ENCODE data around the gene ODR4. TPM values are rescaled to one million over a fixed set of nuclear protein-coding genes. Genes with fewer than 3 reads are reported as not detected.

Gene ODR4
- 13.8 and 24.2 TPM in 2 replicates for total RNA-seq

DNA sequence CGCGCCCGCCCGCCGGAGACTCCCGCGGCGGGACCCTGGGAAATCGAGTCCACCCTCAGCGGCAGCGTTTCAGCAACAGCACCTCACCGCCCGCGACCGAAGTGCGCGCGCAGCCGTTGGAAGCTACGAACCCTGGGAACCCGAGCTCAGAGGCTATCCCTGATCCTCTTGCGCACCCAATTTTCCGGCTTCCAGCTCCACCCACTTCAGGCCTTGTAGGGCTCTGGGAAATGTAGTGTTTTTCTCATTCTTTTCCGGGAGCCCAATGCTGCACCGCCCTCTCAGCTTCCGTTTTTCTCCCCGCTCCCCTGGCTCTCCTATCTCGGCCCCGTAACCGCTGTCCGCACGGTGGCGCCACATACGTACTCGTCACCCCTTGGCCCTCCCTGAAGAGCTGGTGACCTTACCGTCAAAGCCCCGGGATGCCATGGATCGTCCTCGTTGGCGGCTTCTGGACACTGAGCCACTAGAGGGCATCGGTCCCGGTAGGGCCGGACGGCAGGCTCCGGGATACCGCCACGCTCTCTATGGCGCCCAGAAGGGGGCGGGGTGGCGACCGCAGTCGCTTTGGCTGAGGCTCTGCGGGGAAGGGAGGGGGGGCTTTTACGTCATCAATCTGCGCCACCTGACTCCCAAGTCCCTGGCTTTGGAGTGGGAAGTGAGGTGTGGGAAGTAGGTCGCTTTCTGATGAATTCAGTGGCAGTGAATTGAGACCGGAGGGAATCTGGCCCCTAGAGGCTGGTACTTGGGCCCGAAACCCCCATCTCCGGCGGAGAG is at the start of gene ODR4, which contains the start of gene TPR:
ODR4 (plus strand) TSS at position 687 of the 777 bp plus-strand sequence. CDS start 3,948 bp downstream, outside the sequence.
TPR (minus strand) TSS at position 102 of the 777 bp plus-strand sequence. CDS start 225 bp downstream, outside the sequence.
- Histone ChIP-seq H3K27ac (ENCODE audit: low read depth, low read length) (peak within 1 kb of the TSS; percentile 99), H3K4me2 (ENCODE audit: insufficient read depth, low read length) (peak within 1 kb of the TSS; percentile 83), H4K20me1 (ENCODE audit: insufficient read depth, low read length) (peaks cover 6% of the 10 kb centered on the region), H3K79me2 (ENCODE audit: insufficient read depth, low read length) (peaks cover 76% of the 10 kb centered on the region), H2AFZ (ENCODE audit: low read length) (peak within 1 kb of the TSS; percentile 91), H3K27me3 (ENCODE audit: insufficient read depth, low read length) (no peaks in the 10 kb centered on the region), H3K4me3 (ENCODE audit: insufficient read depth, low read length) (peak within 1 kb of the TSS; percentile 89), H3K4me1 (ENCODE audit: insufficient read depth, low read length) (peaks cover 17% of the 10 kb centered on the region), H3K9me3 (ENCODE audit: low read depth, low read length) (no peaks in the 10 kb centered on the region), H3K36me3 (ENCODE audit: insufficient read depth, low read length) (peaks cover 29% of the 10 kb centered on the region)
- DNase-seq (ENCODE audit: insufficient read length, low spot score, missing footprints) = peak; percentile 95
- TF ChIP-seq, protein P1, sequence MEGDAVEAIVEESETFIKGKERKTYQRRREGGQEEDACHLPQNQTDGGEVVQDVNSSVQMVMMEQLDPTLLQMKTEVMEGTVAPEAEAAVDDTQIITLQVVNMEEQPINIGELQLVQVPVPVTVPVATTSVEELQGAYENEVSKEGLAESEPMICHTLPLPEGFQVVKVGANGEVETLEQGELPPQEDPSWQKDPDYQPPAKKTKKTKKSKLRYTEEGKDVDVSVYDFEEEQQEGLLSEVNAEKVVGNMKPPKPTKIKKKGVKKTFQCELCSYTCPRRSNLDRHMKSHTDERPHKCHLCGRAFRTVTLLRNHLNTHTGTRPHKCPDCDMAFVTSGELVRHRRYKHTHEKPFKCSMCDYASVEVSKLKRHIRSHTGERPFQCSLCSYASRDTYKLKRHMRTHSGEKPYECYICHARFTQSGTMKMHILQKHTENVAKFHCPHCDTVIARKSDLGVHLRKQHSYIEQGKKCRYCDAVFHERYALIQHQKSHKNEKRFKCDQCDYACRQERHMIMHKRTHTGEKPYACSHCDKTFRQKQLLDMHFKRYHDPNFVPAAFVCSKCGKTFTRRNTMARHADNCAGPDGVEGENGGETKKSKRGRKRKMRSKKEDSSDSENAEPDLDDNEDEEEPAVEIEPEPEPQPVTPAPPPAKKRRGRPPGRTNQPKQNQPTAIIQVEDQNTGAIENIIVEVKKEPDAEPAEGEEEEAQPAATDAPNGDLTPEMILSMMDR (IDR thresholded peaks at IDR 0.05; ENCODE audit: extremely low read depth, low read depth, low read length) = peak; percentile 97

DNA sequence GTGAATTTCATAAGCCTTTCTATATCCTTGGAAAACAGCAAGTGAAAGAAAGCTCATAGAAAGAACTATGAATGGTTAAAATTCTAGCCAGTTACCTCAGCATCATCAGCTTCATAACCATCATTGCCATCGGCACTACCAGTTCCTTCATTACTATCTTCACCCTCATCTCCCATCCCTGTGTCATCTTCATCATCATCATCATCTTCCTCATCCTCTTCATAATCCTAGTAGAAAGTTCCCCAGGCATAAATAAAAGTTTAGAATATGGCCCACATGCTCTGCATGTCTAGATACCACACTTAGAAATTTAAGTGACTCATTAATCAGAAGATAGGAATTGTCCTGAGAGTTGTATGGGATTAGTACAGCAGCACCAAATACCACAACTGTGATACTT is 49.6 kb upstream of the ODR4 start:
- H2AFZ ChIP-seq (ENCODE audit: low read length) = no peak overlapping the region
- no peak overlapping the region for H3K4me2 ChIP-seq (ENCODE audit: insufficient read depth, low read length)
- H3K79me2 ChIP-seq (ENCODE audit: insufficient read depth, low read length) = no peaks in the 10 kb centered on the region
- H3K27me3 ChIP-seq (ENCODE audit: insufficient read depth, low read length) = no peaks in the 10 kb centered on the region
- DNase-seq (ENCODE audit: insufficient read length, low spot score, missing footprints) = no peak
- H3K27ac ChIP-seq (ENCODE audit: low read depth, low read length) = no peak overlapping the region
- H3K36me3 ChIP-seq (ENCODE audit: insufficient read depth, low read length) = peaks cover 71% of the 10 kb centered on the region
- no peaks in the 10 kb centered on the region for H3K9me3 ChIP-seq (ENCODE audit: low read depth, low read length)
- H4K20me1 ChIP-seq (ENCODE audit: insufficient read depth, low read length) = no peaks in the 10 kb centered on the region
- TF ChIP-seq, protein P1 (IDR thresholded peaks at IDR 0.05; ENCODE audit: extremely low read depth, low read depth, low read length) = no peak
- H3K4me3 ChIP-seq (ENCODE audit: insufficient read depth, low read length) = no peak overlapping the region
- H3K4me1 ChIP-seq (ENCODE audit: insufficient read depth, low read length) = no peaks in the 10 kb centered on the region

DNA sequence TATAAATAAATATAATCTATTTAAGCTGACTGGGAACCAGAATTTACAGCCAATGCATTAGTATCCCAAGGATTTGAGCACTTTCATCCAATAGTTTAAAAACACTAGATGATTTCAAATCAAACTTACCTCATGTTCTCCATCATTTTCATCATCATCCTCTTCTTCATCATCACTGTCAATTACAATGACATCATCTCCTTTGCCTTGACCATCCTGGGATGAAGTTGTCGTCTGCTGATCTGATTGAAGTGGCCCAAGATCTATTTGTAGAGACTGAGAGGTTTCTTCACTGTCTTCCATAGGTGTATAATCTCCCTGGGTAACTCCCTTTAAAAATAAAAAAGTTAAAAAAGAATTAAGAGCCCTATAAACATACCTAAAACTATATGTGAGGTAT is 48.3 kb upstream of the ODR4 start:
- no peak overlapping the region for H3K4me3 ChIP-seq (ENCODE audit: insufficient read depth, low read length)
- no peaks in the 10 kb centered on the region for H4K20me1 ChIP-seq (ENCODE audit: insufficient read depth, low read length)
- H3K79me2 ChIP-seq (ENCODE audit: insufficient read depth, low read length) = no peaks in the 10 kb centered on the region
- H3K27me3 ChIP-seq (ENCODE audit: insufficient read depth, low read length) = no peaks in the 10 kb centered on the region
- H3K4me1 ChIP-seq (ENCODE audit: insufficient read depth, low read length) = no peaks in the 10 kb centered on the region
- no peak overlapping the region for H3K4me2 ChIP-seq (ENCODE audit: insufficient read depth, low read length)
- peaks cover 68% of the 10 kb centered on the region for H3K36me3 ChIP-seq (ENCODE audit: insufficient read depth, low read length)
- no peak overlapping the region for H3K27ac ChIP-seq (ENCODE audit: low read depth, low read length)
- TF ChIP-seq, protein P1 (IDR thresholded peaks at IDR 0.05; ENCODE audit: extremely low read depth, low read depth, low read length) = no peak
- no peaks in the 10 kb centered on the region for H3K9me3 ChIP-seq (ENCODE audit: low read depth, low read length)
- DNase-seq (ENCODE audit: insufficient read length, low spot score, missing footprints) = no peak
- no peak overlapping the region for H2AFZ ChIP-seq (ENCODE audit: low read length)

DNA sequence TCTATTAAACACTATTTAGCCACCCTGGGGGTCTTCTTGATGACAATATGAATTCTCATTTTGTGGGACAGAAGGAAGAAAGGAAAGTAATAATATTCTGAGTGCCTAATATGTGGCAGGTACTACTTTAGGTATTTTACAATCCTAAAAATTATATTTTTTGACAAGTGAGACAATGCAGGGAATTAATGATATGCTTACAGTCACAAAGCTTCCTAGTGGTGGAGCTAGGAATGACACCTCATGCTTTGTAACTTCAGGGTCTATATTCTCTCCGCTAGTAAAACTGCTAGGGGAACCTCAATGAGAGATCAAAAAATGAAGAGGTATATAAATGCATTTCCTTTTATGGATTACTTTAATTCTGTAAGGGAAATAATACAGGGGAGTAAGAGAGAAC is 44.9 kb upstream of the ODR4 start:
- H3K27ac ChIP-seq (ENCODE audit: low read depth, low read length) = no peak overlapping the region
- no peaks in the 10 kb centered on the region for H3K9me3 ChIP-seq (ENCODE audit: low read depth, low read length)
- no peaks in the 10 kb centered on the region for H3K27me3 ChIP-seq (ENCODE audit: insufficient read depth, low read length)
- H3K4me2 ChIP-seq (ENCODE audit: insufficient read depth, low read length) = no peak overlapping the region
- DNase-seq (ENCODE audit: insufficient read length, low spot score, missing footprints) = no peak
- TF ChIP-seq, protein P1 (IDR thresholded peaks at IDR 0.05; ENCODE audit: extremely low read depth, low read depth, low read length) = peak; percentile 44
- no peak overlapping the region for H2AFZ ChIP-seq (ENCODE audit: low read length)
- H3K79me2 ChIP-seq (ENCODE audit: insufficient read depth, low read length) = no peaks in the 10 kb centered on the region
- no peaks in the 10 kb centered on the region for H4K20me1 ChIP-seq (ENCODE audit: insufficient read depth, low read length)
- H3K4me3 ChIP-seq (ENCODE audit: insufficient read depth, low read length) = no peak overlapping the region
- no peaks in the 10 kb centered on the region for H3K4me1 ChIP-seq (ENCODE audit: insufficient read depth, low read length)
- H3K36me3 ChIP-seq (ENCODE audit: insufficient read depth, low read length) = peaks cover 78% of the 10 kb centered on the region

Measured in osteoblast (primary cell).